CD4-positive, alpha-beta T cell treated with Interleukin-4 for 1 hour (primary cell): Measurements from ENCODE around the gene ESPL1.
A peak's percentile ranks its signal among the peaks of the same experiment; 100 is the strongest.

ENCODE experiments used
- DNase-seq, 2 donors: peaks; one replicate each; pipeline ENCODE4 v3.0.0-alpha.2; 2020 to 2022

ESPL1 gene

DNA sequence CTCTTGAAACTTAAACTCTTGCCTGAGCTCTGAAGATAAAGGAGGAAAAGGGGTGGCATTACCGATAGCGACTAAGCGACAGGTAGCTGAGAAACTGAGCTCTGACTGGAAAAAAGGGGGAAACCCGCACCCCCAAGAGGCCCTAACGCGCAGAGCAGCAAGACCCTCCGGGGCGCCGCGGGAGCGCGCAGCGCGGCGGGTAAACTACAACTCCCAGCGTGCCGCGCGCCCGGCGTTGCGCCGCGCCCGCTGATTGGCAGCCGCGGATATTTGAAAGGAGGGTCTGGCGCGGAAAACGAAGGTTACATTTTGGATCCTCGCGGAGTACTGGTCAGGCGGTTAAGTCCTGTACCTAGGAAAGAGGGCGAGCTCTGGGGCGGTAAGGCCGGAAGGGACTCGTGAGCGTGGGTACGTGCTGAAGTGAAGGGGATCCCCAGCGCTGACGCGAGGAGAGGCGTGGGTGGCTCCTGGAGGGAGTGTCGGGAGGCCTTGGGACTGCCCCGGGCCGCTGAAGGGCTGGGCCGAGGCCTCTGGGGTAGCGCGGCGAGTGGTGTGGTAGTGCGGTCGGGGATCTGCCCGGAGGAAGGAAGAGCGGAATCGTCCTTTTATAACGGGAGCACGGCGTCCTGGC, at the start of gene ESPL1:
ESPL1 (plus strand) TSS at position 301 of the 631 bp plus-strand sequence. CDS start 468 bp downstream, outside the sequence.
- DNase-seq = peak; percentile 86 to 87

DNA sequence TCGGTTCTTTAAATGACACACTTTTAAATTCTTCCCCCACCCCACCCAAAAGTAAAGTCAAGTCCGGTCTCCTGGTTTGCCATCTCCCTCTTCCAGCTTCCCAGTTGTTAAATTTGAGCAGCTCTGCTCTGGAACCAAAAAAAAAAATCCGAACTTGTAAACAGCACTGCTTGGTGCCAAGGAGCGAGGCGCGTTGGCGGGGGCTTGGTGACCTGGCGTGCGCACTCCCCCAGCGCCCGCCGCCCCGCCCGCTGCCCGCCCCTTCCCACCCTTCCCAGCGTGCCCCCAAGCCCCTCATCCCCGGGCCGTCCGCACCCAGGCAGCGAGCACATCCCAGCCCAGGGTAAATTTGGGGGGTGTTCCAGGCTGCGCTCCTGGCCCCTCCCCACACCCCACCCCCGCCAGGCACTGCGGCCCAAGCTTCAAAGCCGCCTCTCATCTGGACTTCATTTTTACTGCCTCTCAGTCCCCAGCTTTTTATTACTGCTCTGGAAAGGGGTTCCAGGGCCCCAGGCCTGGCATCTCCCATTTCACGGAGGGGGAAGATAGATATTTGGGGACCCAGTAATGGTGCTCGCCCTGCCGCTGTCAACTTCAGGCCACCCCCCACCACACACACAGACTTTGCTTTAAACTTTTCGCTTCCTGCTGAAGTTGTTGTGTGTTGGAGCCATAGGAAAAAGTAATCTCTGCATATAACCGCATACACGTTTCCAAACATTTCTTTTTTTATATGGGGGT, 49.4 kb upstream of the ESPL1 start:
- DNase-seq = no peak

GRCh38 chr12:53219292-53219955, 48.7 kb upstream of the ESPL1 start:
- peak in 1 of 2 donors; percentile 48 for DNase-seq

GRCh38 chr12:53219956-53220693, 48.0 kb upstream of the ESPL1 start:
- DNase-seq = peak; percentile 76 to 78

DNA sequence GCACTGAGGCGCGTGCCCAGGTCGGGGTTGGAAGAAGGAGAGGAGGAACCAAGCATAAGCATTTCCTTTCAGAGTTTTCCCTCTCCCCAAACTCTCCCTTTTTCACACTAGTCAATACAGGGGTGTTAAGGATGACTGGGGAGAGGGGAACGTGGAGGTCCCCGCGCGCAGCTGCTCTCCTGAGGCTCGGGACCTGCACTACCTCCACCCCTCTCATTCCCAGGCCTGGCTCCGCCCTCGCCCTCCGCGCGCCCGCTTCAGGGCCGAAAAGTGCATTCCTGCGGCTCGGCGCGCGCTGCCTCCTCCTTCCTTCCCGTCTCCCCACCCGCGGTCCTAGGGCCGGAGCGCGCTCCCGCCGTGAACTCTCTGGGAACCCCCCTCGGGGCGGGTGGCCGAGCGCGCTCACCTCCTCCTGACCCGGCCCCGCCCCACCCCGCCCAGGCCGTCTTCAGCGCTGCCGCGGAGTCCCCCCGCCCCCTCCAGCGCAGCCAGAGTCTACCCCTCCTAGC, 47.4 kb upstream of the ESPL1 start:
- peak; percentile 85 to 86 for DNase-seq

GRCh38 chr12:53221203-53222080, 46.7 kb upstream of the ESPL1 start:
- peak; percentile 57 to 66 for DNase-seq

- no peak for DNase-seq
Measured at GRCh38 chr12:53222170-53222721, 45.9 kb upstream of the ESPL1 start.

GRCh38 chr12:53222806-53223261, 45.3 kb upstream of the ESPL1 start:
- no peak for DNase-seq

- DNase-seq = peak in 1 of 2 donors; percentile 47
Measured at GRCh38 chr12:53223389-53224060, 44.6 kb upstream of the ESPL1 start.

GRCh38 chr12:53224061-53224896, 43.8 kb upstream of the ESPL1 start:
- DNase-seq = no peak

DNA sequence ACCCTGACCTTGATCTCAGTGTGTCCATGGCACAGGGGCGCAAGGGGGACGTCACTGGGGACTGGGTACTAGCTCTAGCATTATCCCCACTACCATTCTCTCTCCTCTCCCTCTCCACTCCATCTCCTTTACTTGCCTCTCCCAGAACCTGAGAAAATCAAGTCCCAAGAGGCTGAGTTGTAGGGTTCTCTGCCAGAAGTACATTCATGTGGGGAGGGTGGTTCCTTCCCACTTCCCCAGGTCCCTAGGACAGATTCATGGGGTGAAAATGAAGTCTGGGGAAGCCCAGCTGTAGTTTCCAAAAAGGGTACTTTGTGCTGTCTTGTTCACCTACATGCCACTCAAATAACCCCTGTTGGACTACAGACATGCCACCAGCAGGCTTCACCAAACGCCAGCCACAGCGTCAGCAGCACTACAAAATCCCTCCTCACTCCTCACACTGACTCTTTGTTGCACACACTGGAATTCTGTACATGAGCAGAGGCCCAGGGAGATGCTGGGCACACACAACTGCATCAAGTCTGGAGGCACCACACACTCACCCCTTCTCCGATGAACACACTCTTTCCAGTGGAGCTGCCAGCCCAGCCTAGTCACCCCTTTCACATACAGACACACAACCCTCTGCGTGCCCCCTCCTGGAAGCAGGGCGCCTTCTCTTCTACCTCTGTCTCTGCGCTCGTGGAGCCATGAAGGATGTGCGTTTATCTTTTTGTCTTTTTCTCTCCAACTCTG, 43.0 kb upstream of the ESPL1 start:
- no peak for DNase-seq

DNA sequence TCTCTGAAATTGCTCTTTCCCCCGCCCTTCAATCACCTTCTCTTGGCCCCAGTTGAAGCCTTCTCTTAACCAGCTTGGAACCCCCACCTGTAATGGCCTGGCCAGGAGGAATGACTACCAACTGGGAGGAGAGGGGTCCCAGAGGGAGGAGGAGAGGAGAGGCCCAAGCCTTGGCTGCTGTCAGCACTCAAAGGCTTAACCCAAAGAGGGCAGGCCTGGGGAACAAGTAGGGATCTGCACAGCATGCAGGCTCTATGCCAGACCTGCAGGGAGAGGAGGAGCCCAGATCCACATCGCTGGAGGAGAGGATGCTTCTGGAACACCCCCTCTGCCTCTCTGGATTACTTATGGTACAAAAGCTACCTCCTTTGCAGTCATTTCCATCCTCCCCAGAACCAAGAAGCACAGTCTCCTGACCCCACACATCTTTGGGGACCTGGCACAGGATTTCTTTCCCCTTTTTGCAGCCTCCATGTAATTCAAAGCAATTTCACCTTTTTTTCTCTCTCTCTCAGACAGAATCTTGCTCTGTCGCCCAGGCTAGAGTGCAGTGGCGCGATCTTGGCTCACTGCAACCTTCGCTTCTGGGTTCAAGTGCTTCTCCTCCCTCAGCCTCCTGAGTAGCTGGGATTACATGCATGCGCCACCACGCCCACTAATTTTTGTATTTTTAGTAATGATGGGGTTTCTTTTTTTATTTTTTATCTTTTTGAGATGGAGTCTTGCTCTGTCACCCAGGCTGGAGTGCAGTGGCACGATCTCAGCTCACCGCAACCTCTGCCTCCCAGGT, 42.3 kb upstream of the ESPL1 start:
- no peak for DNase-seq

GRCh38 chr12:53226815-53227214, 41.3 kb upstream of the ESPL1 start:
- DNase-seq = no peak

DNA sequence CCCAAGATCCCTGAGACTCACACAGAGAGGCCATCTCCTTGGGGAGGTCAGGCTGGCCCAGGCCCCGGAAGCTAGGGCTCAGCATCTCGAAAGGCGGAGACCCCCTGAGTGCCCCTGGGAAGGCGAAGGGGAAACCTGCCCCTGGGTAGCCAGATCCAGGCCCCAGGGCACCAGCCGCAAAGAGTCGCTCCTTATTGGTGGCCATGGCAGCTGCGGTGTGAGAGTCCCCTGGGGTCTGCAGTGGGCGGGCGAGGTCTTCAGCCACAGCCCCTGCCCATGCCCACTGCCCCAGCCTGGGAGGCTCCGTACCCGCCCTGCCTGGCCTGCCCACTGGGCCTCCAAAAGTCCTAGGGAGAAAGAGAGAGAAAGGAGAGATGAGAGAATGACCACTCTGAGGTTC, 40.8 kb upstream of the ESPL1 start:
- DNase-seq = no peak

DNA sequence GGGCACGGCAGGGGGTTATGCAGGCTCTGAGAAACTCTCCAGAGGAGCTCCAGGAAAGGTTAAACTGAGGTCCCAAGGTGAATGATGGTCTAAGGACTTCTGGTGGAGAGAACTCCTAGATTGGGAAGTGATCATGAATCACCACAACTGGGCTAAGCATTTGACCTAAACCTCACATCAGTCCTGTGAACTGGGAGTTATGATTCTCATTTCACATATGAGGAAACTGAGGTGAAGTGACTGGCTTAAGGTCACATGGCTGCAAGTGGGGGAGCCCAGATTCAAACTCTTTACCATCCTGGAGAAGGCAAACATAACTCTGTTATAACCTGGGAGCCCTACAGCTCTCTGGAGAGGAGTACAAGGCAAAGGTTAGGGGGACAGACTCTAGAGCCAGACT, 40.3 kb upstream of the ESPL1 start:
- no peak for DNase-seq

GRCh38 chr12:53229454-53229853, 38.6 kb upstream of the ESPL1 start:
- no peak for DNase-seq

DNA sequence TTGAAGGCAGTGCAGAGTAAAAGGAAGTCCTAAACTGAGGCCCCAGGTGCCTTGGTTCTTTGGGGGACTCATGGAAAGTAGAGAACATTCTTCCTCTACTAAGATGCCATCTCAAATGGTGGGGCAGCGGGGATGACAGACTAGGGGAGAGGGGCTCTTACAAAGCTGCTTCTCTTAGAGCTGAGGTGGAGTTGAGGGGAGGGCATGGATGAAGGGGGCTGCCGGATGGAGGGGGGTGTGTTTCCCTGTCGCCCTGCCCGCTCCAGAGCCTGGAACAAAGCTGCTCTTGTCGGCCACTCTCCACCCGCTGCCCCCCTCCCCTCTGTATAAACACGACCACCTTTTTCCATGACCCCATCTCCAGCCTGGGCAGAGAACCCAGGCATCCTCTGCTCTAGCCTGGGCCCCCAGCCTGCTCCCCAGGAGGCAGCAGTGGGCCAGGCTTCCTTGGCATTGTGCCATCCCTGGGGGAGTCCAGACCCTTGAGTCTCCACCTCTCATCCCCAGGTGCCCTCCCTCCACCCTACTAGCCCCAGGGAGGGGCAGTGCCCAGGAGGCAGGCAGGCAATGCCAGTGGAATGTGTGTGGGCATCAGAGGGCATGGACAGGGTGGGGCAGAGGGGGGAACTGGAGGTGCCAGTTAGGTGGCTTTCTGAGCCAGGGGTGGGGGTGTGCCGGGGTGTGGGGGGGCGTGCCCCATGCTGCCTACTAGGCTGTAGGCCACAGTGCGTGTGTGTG, 37.8 kb upstream of the ESPL1 start:
- no peak for DNase-seq

DNA sequence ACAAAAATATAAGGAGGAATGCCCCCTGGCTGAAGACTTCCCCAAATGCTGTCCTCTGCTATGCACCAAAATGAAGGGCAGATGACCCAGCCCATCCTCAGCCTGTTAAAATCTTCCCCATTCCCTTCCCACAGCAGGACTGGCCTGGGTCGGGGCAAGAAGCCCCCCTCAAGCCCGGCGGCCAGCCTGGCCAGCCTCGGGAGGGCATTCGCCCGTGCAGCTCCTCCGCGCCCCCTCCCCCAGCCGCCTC, 36.5 kb upstream of the ESPL1 start:
- no peak for DNase-seq
